H1 (cell line): ENCODE data around the gene SHROOM3. TPM values are rescaled to one million over a fixed set of nuclear protein-coding genes. Genes with fewer than 3 reads are reported as not detected.

Experiments used
- BRCA1 ChIP-seq: IDR thresholded peaks from 2 replicates; pipeline ENCODE4 v1.6.1; 2012; ENCODE audit warnings: low read depth, low read length, improper control_type of control experiment
- GTF2F1 ChIP-seq: IDR thresholded peaks from 2 replicates; pipeline ENCODE4 v1.6.1; 2012; ENCODE audit warnings: low read depth, low read length, improper control_type of control experiment, borderline replicate concordance
- HDAC6 ChIP-seq: IDR thresholded peaks from one replicate; pipeline ENCODE4 v1.7.1; 2012; ENCODE audit warnings: low read depth, mild to moderate bottlenecking, inconsistent platforms, low read length, moderate library complexity
- KDM1A ChIP-seq: fragments of 200-600, 300-600 bp; sonication (generic); IDR thresholded peaks from 2 replicates; pipeline ENCODE4 v1.7.1; 2016; ENCODE audit warnings: mild to moderate bottlenecking, low read length, borderline replicate concordance
- MAFK ChIP-seq: IDR thresholded peaks from 2 replicates; pipeline ENCODE4 v1.6.1; 2012; ENCODE audit warnings: low read depth, mild to moderate bottlenecking, improper control_type of control experiment, low read length
- POLR2A ChIP-seq, 2 experiments: IDR thresholded peaks; 1 replicate in 1 of 2; 2 replicates in 1 of 2; pipeline ENCODE4 v1.6.1; 2011; ENCODE audit warnings: low read depth in 2 of 2, low read length in 2 of 2, mild to moderate bottlenecking in 2 of 2; ENCODE audit errors: control extremely low read depth in 1 of 2
- RBBP5 ChIP-seq: IDR thresholded peaks from 2 replicates; pipeline ENCODE4 v1.7.1; 2012; ENCODE audit warnings: low read depth, mild to moderate bottlenecking, inconsistent platforms, low read length, moderate library complexity, borderline replicate concordance
- SIN3A ChIP-seq, 2 experiments: IDR thresholded peaks in 1 of 2; conservative IDR thresholded peaks in 1 of 2; 2 replicates each; pipeline ENCODE4 v1.6.1; 2011 to 2012; ENCODE audit warnings: low read length in 2 of 2, improper control_type of control experiment in 1 of 2, low read depth in 1 of 2, mild to moderate bottlenecking in 1 of 2
- SRF ChIP-seq: IDR thresholded peaks from 2 replicates; pipeline ENCODE4 v1.6.1; 2011; ENCODE audit warnings: mild to moderate bottlenecking, low read depth, low read length, moderate library complexity
- SUZ12 ChIP-seq: fragments of 200-600 bp; sonication (generic); IDR thresholded peaks from 2 replicates; pipeline ENCODE4 v1.6.1; 2012; ENCODE audit warnings: mild to moderate bottlenecking, inconsistent platforms, low read length, moderate library complexity, mixed read lengths
- polyA plus RNA-seq, 7 experiments: library from polyadenylated mRNA; depleted of rRNA in 3 of 7; stranded (reverse) in 5 of 7; unstranded in 2 of 7; fragments of >200 nt in 5 of 7; fragments of 200-250 nt in 2 of 7; gene quantifications; 1 replicate in 5 of 7; 2 replicates in 1 of 7; 4 replicates in 1 of 7; pipeline versions ENCODE4 v1.2.1 to v1.2.3, GENCODE V29; 2011 to 2013; ENCODE audit warnings: missing spikeins in 2 of 7, mixed read lengths in 2 of 7
- total RNA-seq: library from RNA; stranded (reverse); fragmentation: NEBNext Ultra II Directional; extraction: Animal tissue kit (Norgen Biotek cat#: 25700); gene quantifications from 2 replicates; pipeline ENCODE4 v1.2.1, GENCODE V29; 2021
- TF ChIP-seq, protein P1 (sequence below): fragments of 300-600 bp; sonication (generic); IDR thresholded peaks from 2 replicates; pipeline ENCODE4 v1.7.1; 2012; ENCODE audit warnings: low read length, moderate library complexity, mild to moderate bottlenecking, inconsistent platforms; ENCODE audit not compliant: insufficient replicate concordance

The SHROOM3 gene
- total and polyA plus RNA-seq, 2 of the 8 experiments (the other 6 are each of a cell fraction or from before 2014, with no cell fraction given): 15.8 to 34.0 TPM

- TF ChIP-seq, protein P1, sequence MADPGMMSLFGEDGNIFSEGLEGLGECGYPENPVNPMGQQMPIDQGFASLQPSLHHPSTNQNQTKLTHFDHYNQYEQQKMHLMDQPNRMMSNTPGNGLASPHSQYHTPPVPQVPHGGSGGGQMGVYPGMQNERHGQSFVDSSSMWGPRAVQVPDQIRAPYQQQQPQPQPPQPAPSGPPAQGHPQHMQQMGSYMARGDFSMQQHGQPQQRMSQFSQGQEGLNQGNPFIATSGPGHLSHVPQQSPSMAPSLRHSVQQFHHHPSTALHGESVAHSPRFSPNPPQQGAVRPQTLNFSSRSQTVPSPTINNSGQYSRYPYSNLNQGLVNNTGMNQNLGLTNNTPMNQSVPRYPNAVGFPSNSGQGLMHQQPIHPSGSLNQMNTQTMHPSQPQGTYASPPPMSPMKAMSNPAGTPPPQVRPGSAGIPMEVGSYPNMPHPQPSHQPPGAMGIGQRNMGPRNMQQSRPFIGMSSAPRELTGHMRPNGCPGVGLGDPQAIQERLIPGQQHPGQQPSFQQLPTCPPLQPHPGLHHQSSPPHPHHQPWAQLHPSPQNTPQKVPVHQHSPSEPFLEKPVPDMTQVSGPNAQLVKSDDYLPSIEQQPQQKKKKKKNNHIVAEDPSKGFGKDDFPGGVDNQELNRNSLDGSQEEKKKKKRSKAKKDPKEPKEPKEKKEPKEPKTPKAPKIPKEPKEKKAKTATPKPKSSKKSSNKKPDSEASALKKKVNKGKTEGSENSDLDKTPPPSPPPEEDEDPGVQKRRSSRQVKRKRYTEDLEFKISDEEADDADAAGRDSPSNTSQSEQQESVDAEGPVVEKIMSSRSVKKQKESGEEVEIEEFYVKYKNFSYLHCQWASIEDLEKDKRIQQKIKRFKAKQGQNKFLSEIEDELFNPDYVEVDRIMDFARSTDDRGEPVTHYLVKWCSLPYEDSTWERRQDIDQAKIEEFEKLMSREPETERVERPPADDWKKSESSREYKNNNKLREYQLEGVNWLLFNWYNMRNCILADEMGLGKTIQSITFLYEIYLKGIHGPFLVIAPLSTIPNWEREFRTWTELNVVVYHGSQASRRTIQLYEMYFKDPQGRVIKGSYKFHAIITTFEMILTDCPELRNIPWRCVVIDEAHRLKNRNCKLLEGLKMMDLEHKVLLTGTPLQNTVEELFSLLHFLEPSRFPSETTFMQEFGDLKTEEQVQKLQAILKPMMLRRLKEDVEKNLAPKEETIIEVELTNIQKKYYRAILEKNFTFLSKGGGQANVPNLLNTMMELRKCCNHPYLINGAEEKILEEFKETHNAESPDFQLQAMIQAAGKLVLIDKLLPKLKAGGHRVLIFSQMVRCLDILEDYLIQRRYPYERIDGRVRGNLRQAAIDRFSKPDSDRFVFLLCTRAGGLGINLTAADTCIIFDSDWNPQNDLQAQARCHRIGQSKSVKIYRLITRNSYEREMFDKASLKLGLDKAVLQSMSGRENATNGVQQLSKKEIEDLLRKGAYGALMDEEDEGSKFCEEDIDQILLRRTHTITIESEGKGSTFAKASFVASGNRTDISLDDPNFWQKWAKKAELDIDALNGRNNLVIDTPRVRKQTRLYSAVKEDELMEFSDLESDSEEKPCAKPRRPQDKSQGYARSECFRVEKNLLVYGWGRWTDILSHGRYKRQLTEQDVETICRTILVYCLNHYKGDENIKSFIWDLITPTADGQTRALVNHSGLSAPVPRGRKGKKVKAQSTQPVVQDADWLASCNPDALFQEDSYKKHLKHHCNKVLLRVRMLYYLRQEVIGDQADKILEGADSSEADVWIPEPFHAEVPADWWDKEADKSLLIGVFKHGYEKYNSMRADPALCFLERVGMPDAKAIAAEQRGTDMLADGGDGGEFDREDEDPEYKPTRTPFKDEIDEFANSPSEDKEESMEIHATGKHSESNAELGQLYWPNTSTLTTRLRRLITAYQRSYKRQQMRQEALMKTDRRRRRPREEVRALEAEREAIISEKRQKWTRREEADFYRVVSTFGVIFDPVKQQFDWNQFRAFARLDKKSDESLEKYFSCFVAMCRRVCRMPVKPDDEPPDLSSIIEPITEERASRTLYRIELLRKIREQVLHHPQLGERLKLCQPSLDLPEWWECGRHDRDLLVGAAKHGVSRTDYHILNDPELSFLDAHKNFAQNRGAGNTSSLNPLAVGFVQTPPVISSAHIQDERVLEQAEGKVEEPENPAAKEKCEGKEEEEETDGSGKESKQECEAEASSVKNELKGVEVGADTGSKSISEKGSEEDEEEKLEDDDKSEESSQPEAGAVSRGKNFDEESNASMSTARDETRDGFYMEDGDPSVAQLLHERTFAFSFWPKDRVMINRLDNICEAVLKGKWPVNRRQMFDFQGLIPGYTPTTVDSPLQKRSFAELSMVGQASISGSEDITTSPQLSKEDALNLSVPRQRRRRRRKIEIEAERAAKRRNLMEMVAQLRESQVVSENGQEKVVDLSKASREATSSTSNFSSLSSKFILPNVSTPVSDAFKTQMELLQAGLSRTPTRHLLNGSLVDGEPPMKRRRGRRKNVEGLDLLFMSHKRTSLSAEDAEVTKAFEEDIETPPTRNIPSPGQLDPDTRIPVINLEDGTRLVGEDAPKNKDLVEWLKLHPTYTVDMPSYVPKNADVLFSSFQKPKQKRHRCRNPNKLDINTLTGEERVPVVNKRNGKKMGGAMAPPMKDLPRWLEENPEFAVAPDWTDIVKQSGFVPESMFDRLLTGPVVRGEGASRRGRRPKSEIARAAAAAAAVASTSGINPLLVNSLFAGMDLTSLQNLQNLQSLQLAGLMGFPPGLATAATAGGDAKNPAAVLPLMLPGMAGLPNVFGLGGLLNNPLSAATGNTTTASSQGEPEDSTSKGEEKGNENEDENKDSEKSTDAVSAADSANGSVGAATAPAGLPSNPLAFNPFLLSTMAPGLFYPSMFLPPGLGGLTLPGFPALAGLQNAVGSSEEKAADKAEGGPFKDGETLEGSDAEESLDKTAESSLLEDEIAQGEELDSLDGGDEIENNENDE: no peak
- no peak for TF ChIP-seq BRCA1
- no peak for TF ChIP-seq MAFK
- TF ChIP-seq SRF: no peak
- no peak for TF ChIP-seq POLR2A (IDR thresholded peaks at IDR 0.05; ENCODE audit: control extremely low read depth in 1 of 2, low read depth in 2 of 2, low read length in 2 of 2)
- TF ChIP-seq HDAC6: no peak
- no peak for TF ChIP-seq SUZ12
- TF ChIP-seq KDM1A: no peak
- TF ChIP-seq SIN3A (conservative IDR thresholded peaks at IDR 0.05 in 1 of 2, IDR thresholded peaks at IDR 0.05 in 1 of 2; ENCODE audit: low read depth in 1 of 2, low read length in 2 of 2): no peak
- no peak for TF ChIP-seq RBBP5
- TF ChIP-seq GTF2F1: no peak
Observed at GRCh38 chr4:76562836-76563453, 127.9 kb downstream of the SHROOM3 start (continued).
